ENCODE data around the gene GRAP2.

Gene GRAP2

DNA sequence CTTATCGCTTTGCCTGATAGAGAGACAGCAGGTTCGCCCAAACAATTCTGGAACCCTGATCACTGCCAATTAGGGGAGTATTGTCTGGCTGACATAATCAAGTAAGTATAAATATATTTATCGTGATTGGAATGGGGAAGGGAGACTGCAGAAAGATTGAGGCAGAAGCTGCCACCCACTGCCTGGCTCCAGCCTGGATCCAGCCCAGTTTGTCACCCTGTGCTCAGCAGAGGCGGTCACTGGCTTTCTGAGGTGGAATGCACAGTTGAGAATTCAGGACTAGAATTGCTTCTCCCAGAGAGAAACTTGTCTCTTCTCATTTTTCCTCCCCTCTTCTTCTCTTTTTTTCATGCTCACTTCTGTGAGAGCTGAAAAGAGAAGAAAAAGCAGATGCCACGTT lies 25.9 kb downstream of the GRAP2 start:
- no peak for DNase-seq

GRCh38 chr22:39927544-39927943 lies 26.7 kb downstream of the GRAP2 start:
- peak; percentile 59 for DNase-seq

- DNase-seq: no peak
These were observed 27.9 kb downstream of the GRAP2 start for GRCh38 chr22:39928536-39929520.

- no peak for DNase-seq
These were observed 30.4 kb downstream of the GRAP2 start for GRCh38 chr22:39931251-39931650.

GRCh38 chr22:39932166-39932565 lies 31.3 kb downstream of the GRAP2 start:
- no peak for DNase-seq

DNA sequence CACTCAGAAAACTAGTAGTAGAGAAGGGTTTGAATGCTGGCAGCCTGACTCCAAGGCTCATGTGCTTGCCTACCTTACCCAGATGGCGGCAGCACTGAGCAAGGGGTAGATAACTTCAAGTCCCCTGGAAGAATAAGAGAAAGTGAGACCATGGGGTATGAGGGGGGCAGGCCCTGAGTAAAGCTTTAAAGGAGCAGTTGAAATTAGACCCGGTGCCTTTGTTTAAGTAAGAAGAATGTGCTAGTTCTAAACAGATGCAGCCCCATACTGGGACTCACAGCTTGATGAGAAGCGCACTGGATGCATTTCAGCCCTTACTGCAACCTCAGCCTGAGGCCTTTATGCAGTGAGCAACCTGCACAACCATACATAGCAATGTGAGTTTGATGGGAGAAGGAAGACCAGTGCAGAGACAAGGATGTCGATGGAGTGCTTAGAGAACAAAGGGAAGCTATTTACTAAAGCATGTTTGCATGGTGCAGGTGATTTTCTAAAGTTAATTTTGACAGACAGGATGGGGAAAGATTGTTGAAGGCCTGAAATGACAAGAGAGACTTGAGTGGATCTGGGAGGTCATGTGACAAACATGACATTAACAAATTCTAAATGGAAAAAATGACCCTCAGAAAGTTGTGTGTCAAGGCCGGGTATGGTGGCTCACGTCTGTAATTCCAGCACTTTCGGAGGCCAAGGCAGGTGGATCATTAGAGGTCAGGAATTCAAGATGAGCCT lies 32.2 kb downstream of the GRAP2 start:
- peak; percentile 81 for DNase-seq

- no peak for DNase-seq
These were observed 32.9 kb downstream of the GRAP2 start for GRCh38 chr22:39933741-39934140.

GRCh38 chr22:39935116-39935515 lies 34.2 kb downstream of the GRAP2 start:
- DNase-seq: no peak

GRCh38 chr22:39935612-39936011 lies 34.7 kb downstream of the GRAP2 start:
- DNase-seq: no peak

DNA sequence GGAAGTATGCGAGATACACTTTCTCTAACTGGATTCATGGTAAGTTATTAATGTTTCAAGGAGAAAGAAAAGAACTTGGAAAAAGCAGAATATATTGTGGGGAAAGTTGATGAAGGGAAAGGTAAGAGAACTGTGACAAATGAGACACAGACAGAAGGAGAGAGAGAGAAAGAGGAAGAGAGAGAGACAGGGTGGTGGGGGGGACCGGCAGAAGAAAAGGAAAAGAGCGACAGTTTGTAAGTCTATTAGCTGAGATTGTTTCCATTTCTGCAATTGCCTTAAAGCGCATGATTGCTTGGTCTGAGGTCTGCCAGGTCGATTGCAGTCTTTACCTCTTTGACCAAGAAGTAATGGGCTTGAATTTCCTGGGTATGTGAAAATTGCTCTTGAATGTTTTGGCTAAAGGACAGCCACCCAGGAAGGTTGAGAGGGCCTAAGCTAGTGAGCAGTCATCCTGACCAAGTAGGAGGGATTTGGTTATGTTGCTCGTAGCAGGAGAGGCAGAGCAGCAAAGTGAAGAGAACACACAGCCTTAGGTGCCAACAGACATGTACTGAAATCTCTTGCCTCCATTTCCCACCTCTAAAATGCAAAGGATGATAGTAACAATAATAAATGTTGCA lies 35.8 kb downstream of the GRAP2 start:
- DNase-seq: no peak

DNA sequence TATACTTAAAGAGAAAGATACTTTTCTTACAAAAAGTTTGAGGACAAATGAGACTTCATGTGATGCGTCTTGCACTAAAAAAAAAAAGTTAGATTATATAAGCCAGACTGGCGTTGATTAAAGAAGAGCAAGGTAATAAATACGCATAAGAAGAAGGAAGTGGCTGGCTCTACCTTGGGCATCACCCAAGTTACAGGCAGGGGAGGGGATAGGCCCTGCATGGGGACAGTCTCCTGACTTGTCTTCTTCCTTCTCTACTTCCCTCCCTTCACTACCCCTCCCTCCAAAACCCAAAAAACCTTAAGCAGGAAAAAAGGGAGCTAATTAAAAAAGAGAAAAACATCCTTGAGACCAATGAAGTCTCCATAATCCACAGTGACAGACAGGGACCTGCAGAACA lies 37.0 kb downstream of the GRAP2 start:
- no peak for DNase-seq

GRCh38 chr22:39938509-39939111 lies 37.7 kb downstream of the GRAP2 start:
- peak; percentile 76 for DNase-seq

DNA sequence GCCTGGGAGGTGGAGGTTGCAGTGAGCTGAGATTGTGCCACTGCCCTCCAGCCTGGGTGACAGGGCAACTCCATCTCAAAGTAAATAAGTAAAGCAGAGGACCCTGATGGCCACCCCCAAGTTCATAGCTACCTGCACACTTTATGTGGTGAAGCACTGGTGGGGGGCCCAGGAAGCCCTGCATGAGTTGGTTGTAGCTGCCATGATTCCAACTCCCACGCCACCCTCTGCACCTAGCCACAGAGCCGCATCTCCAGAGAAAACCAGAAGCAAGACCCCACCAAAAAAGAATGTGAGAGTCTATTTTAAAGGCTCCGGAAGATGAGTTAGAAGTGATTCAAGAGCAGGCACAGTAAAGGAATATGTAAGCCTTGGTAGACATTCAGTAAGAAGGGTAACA lies 38.9 kb downstream of the GRAP2 start:
- DNase-seq: no peak

DNA sequence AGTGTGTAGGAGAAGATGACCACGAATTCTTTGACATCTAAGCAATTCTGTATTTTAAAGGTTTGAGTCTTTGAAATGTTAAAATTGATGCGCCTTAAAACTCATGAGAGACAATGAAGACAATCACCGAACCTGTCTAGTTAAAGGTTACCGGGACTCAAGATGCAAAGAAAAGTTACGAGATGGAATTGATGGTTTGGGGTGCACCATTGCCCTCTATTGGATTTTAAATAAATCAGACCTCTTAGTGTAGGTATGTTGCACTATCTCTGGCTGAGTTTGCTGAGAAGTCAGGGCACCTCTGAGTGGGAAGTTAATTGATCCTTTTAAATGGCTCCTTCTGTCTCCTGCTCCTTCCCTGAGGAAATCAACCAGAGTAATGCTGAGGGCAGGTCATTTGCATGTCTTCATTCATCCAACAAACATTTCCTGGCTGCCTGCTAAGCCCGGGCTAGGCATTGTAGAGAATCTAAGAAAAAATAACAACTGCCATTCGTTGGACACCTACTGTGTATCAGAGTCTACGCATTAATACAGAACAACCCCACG lies 39.9 kb downstream of the GRAP2 start:
- no peak for DNase-seq

- DNase-seq: no peak
These were observed 40.7 kb downstream of the GRAP2 start for GRCh38 chr22:39941601-39942000.

- DNase-seq: no peak
These were observed 41.8 kb downstream of the GRAP2 start for GRCh38 chr22:39942439-39943230.

- peak; percentile 69 for DNase-seq
These were observed 42.5 kb downstream of the GRAP2 start for GRCh38 chr22:39943337-39943736.

DNA sequence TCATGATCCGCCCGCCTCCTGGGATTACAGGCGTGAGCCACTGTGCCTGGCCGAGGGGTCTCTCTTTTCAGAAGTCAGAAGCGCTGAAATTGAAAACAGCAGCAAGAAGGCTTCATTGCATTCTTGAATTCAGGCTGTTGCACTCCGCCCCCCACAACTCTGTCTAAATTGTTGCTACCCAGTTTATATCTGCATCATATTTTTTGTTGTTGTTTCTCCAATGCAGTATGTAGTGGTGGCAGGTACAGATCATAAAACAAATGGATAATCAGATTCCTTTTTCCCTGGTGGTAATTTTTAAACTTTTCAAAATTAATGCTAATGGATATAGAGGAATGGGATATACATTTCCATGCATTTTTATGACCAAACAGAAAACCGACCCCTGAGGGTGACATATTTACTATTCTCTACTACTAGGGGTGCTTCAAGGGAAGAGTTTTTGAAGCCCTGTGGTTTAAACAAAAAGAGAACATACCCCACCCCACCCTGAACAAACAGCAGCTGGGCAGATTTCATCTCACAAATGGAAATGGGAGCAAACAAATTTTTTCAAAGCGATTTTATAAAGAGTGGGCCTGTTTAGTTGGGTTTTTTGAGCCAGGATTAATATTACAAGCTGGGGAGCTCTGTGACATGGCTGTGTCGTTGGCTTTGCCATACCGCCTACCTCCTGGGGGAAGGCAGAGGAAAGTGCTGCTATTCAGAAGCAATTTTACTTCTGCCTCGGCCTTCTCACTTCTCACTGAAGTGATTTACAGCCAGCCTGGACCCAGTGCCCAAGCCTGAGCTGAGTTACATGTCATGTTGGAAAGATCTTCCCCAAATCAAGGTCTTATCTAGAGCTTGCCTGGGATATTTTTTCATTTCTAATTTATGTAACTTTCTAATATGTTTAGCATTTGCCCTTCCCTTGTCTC lies 43.3 kb downstream of the GRAP2 start:
- no peak for DNase-seq

- DNase-seq: no peak
These were observed 45.2 kb downstream of the GRAP2 start for GRCh38 chr22:39946126-39946502.

DNA sequence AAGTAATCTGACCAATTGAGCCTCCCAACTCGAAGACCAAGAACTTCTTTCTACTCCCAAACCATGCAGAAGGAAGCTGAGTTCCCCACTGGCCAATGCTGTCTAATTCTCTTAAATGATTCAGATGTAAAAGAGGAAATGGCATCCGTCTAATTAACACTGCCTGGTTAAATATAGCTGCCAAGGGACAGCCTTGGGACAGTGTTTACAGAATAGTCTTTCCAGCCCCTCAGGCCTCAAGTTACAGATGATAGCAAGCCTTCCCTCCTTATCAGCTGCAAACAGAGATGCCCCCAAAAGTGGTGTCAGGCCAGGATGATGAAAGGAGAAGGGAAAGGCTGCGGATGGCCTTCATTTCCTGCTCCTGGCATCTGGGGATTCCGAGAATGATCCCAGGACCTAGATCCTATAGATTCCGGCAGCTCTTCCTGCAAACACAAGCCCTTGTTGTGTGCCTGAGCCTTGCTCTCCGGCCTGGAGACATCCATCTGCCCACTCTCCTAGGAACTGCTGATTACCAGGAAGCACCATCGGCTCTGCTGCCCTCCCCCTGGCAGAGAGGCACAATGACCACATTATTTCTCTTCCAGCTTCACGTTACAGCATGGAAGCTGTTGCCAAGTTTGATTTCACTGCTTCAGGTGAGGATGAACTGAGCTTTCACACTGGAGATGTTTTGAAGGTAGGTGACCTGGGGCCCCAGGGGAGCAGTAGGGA lies 45.8 kb downstream of the GRAP2 start:
- no peak for DNase-seq
